Breast epithelium (tissue), 4 donors: ENCODE results near the gene HERC2. TPM values are rescaled to one million over a fixed set of nuclear protein-coding genes. Genes with fewer than 3 reads are reported as not detected.

Experiments used
- DNase-seq, 2 donors: peaks; one replicate each; pipeline ENCODE4 v3.0.0-alpha.2; 2019; ENCODE audit warnings: low spot score in 2 of 2
- H3K27ac ChIP-seq, 2 donors: fragments of 200-600 bp; sonication (generic) in 1 of 2; one replicate each; pipeline ENCODE4 v1.5.1; 2016 to 2019; ENCODE audit warnings: mild to moderate bottlenecking in 1 of 2
- H3K27me3 ChIP-seq, 2 donors: fragments of 200-600 bp; sonication (generic) in 1 of 2; one replicate each; pipeline versions ENCODE4 v1.5.1 to v1.6.0; 2017 to 2019; ENCODE audit warnings: control low read depth in 1 of 2, mild to moderate bottlenecking in 1 of 2
- H3K36me3 ChIP-seq: fragments of 200-600 bp; one replicate; pipeline ENCODE4 v1.5.1; 2019
- H3K4me1 ChIP-seq, 2 donors: fragments of 200-600 bp; sonication (generic); one replicate each; pipeline ENCODE4 v1.5.1; 2016 to 2019; ENCODE audit warnings: control low read depth in 1 of 2
- H3K4me3 ChIP-seq, 3 donors: fragments of 200-600 bp; sonication (generic); 1 replicate in 2 of 3; 2 replicates in 1 of 3; pipeline ENCODE4 v1.5.1; 2016 to 2019; ENCODE audit warnings: mild to moderate bottlenecking in 3 of 3, moderate library complexity in 2 of 3
- H3K9me3 ChIP-seq, 2 donors: fragments of 200-600 bp; sonication (generic) in 1 of 2; one replicate each; pipeline ENCODE4 v1.5.1; 2016 to 2019; ENCODE audit warnings: control low read depth in 1 of 2
- CTCF ChIP-seq, 3 donors: fragments of 450-650 bp; IDR thresholded peaks; one replicate each; pipeline ENCODE4 v1.5.1; 2016 to 2017; ENCODE audit warnings: antibody characterized with exemption in 3 of 3, mild to moderate bottlenecking in 3 of 3, moderate library complexity in 3 of 3
- POLR2A ChIP-seq: fragments of 450-650 bp; IDR thresholded peaks from one replicate; pipeline ENCODE4 v1.6.1; 2016; ENCODE audit warnings: antibody characterized with exemption, mild to moderate bottlenecking, moderate library complexity
- POLR2AphosphoS5 ChIP-seq, 3 donors: sonication (generic); formaldehyde crosslinking; IDR thresholded peaks; one replicate each; pipeline ENCODE4 v1.6.1; 2017; ENCODE audit warnings: antibody characterized with exemption in 3 of 3
- intact Hi-C: fragments of 100-400 bp; cut with DNase I; formaldehyde crosslinking; loops from one replicate; pipeline ENCODE4 v1.15.1; 2023; ENCODE audit warnings: low total_unique reads
- total RNA-seq, 3 donors: library from RNA; depleted of rRNA; stranded (reverse); fragments of >200 nt; gene quantifications; one replicate each; pipeline ENCODE4 v1.1.0, GENCODE V29; 2016

Gene HERC2
- total RNA-seq, 3 donors from 2014 or later = 46.2 to 55.8 (median 51.1) TPM

- H3K4me1 ChIP-seq = no peaks in the 10 kb centered on the region
- H3K36me3 ChIP-seq = no peaks in the 10 kb centered on the region
- DNase-seq = no peak
- H3K9me3 ChIP-seq = peaks cover 4 to 7% of the 10 kb centered on the region in 2 donors
- TF ChIP-seq POLR2AphosphoS5 (IDR thresholded peaks at IDR 0.05) (no peak), POLR2A (no peak), CTCF (IDR thresholded peaks at IDR 0.05) (no peak)
- no peaks in the 10 kb centered on the region for H3K27me3 ChIP-seq
- no peak overlapping the region for H3K27ac ChIP-seq
- H3K4me3 ChIP-seq = no peak overlapping the region
- intact Hi-C loops = no loop called here
Observed at GRCh38 chr15:28085489-28086174, 236.3 kb downstream of the HERC2 start.

DNA sequence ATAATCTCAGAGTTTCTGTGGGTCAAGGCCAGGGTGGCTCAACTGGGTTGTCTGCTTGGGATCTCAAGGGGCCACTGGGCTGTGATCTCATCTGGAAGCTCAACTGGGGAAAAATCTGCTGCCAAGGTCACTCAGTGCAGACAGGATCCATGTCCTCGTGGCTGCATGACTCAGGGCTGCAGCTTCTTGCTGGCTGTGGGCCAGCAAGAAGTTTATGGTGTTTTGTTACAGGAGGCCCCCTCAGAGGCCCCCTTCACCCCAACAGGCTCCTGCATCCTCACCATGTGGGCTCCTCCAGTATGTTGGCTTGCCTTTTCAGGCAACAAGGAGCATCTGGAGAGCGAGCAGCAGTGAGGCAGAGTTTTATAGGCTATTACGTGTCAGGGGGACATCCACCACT lies 237.4 kb downstream of the HERC2 start:
- Histone ChIP-seq H3K27ac (no peak overlapping the region), H3K9me3 (peaks cover 0 to 7% of the 10 kb centered on the region in 2 donors), H3K4me1 (no peaks in the 10 kb centered on the region), H3K27me3 (no peaks in the 10 kb centered on the region), H3K4me3 (no peak overlapping the region), H3K36me3 (no peaks in the 10 kb centered on the region)
- intact Hi-C loops = no loop called here
- no peak for DNase-seq
- TF ChIP-seq POLR2AphosphoS5 (IDR thresholded peaks at IDR 0.05) (no peak), CTCF (IDR thresholded peaks at IDR 0.05) (no peak), POLR2A (no peak)

DNA sequence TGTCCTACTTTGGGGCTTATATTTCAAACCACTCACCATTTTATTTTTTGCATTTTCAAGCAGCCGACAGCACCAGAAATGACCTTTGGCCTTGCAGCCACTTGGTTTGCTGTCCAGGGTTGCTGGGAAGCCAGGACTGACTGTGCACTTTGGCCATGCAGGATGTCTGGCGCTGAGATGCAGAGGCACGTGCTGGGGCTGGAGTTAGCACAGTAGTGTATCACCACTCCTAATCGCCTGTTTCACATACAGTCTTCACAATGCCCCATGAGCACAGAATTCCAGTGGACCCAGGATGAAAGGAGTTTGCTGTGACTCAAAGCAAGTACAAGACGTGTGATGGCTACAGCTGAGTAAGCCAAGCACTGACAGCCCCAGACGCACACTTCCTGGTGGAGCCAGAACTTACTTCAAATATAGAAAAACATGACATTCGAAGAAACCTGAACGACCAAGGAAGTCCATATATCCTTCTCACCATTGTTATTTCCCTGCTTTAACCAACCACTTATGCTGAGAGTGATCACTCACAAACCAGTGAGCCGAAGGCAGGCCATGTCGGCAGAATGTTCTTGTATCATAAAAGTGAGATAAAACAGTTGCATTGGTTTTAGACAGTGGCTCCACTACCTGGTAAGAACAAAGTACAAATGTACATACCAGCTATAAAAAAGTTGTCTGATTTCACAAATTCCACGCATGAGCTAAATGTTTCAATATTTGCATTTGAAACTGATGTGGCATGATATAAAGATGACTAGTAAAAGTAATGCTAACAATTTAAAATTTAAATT lies 238.9 kb downstream of the HERC2 start:
- peaks cover 0 to 7% of the 10 kb centered on the region in 2 donors for H3K9me3 ChIP-seq
- DNase-seq = no peak
- no peaks in the 10 kb centered on the region for H3K27me3 ChIP-seq
- TF ChIP-seq CTCF (IDR thresholded peaks at IDR 0.05) (no peak), POLR2A (no peak), POLR2AphosphoS5 (IDR thresholded peaks at IDR 0.05) (no peak)
- no peak overlapping the region for H3K27ac ChIP-seq
- no peaks in the 10 kb centered on the region for H3K36me3 ChIP-seq
- H3K4me3 ChIP-seq = no peak overlapping the region
- intact Hi-C loops = no loop called here
- no peaks in the 10 kb centered on the region for H3K4me1 ChIP-seq

DNA sequence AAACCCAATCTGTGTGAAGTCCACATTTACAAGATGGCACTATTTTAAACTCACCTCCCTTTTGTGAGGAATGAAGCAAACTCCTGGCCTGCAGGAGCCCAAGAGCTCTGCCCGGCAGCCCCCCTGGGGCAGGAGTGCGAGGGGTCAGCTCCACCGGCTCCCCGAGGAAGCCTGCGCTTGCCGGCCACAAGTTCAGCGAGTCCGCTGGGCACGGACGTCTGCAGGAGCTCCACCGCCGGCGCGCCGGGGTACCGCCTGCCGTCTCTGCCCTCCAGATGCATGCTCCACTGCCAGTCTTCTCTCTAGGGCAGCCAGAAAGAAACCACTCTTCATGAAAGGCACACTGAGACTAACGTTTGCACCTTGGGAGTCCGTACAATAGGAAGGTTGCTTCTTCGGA lies 240.4 kb downstream of the HERC2 start:
- no peaks in the 10 kb centered on the region for H3K4me1 ChIP-seq
- H3K27me3 ChIP-seq = no peaks in the 10 kb centered on the region
- intact Hi-C loops = no loop called here
- no peak for TF ChIP-seq CTCF (IDR thresholded peaks at IDR 0.05)
- no peak for TF ChIP-seq POLR2A
- TF ChIP-seq POLR2AphosphoS5 (IDR thresholded peaks at IDR 0.05) = no peak
- H3K9me3 ChIP-seq = peaks cover 0 to 7% of the 10 kb centered on the region in 2 donors
- no peak for DNase-seq
- H3K36me3 ChIP-seq = no peaks in the 10 kb centered on the region
- no peak overlapping the region for H3K4me3 ChIP-seq
- no peak overlapping the region for H3K27ac ChIP-seq

- TF ChIP-seq POLR2AphosphoS5 (IDR thresholded peaks at IDR 0.05) (no peak), CTCF (IDR thresholded peaks at IDR 0.05) (no peak), POLR2A (no peak)
- intact Hi-C loops = no loop called here
- H3K27me3 ChIP-seq = no peaks in the 10 kb centered on the region
- H3K4me1 ChIP-seq = no peaks in the 10 kb centered on the region
- H3K36me3 ChIP-seq = no peaks in the 10 kb centered on the region
- no peak overlapping the region for H3K4me3 ChIP-seq
- no peak for DNase-seq
- H3K27ac ChIP-seq = no peak overlapping the region
- peaks cover 0 to 7% of the 10 kb centered on the region in 2 donors for H3K9me3 ChIP-seq
Observed at GRCh38 chr15:28080386-28080785, 241.6 kb downstream of the HERC2 start.
